H4 (cell line): ENCODE results near the gene LSP1. TPM values are rescaled to one million over a fixed set of nuclear protein-coding genes. Genes with fewer than 3 reads are reported as not detected.
A peak's percentile ranks its signal among the peaks of the same experiment; 100 is the strongest.
"Not testable (repeated sequence)": the region's sequence is repeated elsewhere in the genome, so short reads cannot be mapped to it uniquely, and the experiment has no call there.

Experiments used
- DNase-seq: peaks from one replicate; pipeline ENCODE4 v3.0.0-alpha.2; 2015; ENCODE audit warnings: low spot score
- total RNA-seq: library from RNA; depleted of rRNA; stranded (reverse); fragments of >200 nt; shearing (Covaris generic); gene quantifications from 2 replicates; pipeline ENCODE4 v1.2.3, GENCODE V29; 2014

The LSP1 gene
- total RNA-seq, 1 experiment from 2014 or later = 3.3 TPM

- DNase-seq = peak; percentile 78
These were observed 9.9 kb downstream of the LSP1 start for GRCh38 chr11:1862588-1863351.

- peak; percentile 93 for DNase-seq
These were observed 10.7 kb downstream of the LSP1 start for GRCh38 chr11:1863352-1864216.

- DNase-seq = peak; percentile 33
These were observed 11.3 kb downstream of the LSP1 start for GRCh38 chr11:1864231-1864630.

GRCh38 chr11:1864831-1865665, 12.2 kb downstream of the LSP1 start:
- peak; percentile 52 for DNase-seq

- no peak for DNase-seq
These were observed 13.3 kb downstream of the LSP1 start for GRCh38 chr11:1866226-1866625.

GRCh38 chr11:1866776-1867175, 13.9 kb downstream of the LSP1 start:
- DNase-seq = no peak

- DNase-seq = no peak
These were observed 14.5 kb downstream of the LSP1 start for GRCh38 chr11:1867381-1867780.

GRCh38 chr11:1868056-1868635, 15.3 kb downstream of the LSP1 start:
- DNase-seq = no peak

- no peak for DNase-seq
These were observed 15.9 kb downstream of the LSP1 start for GRCh38 chr11:1868636-1869291.

GRCh38 chr11:1869427-1870325, 16.8 kb downstream of the LSP1 start:
- no peak for DNase-seq

- no peak for DNase-seq
These were observed 17.4 kb downstream of the LSP1 start for GRCh38 chr11:1870326-1870696.

GRCh38 chr11:1870721-1871466, 18.0 kb downstream of the LSP1 start:
- no peak for DNase-seq

- no peak for DNase-seq
These were observed 18.6 kb downstream of the LSP1 start for GRCh38 chr11:1871531-1871930.

GRCh38 chr11:1872267-1872985, 19.5 kb downstream of the LSP1 start:
- no peak for DNase-seq

GRCh38 chr11:1873048-1873812, 20.3 kb downstream of the LSP1 start:
- no peak for DNase-seq

GRCh38 chr11:1873813-1874150, 20.9 kb downstream of the LSP1 start:
- DNase-seq = not testable (repeated sequence)

- not testable (repeated sequence) for DNase-seq
These were observed 21.7 kb downstream of the LSP1 start for GRCh38 chr11:1874441-1875092.
